Transverse colon (tissue), 3 donors: ENCODE measurements around the gene ZNF681.

Experiments
- POLR2A ChIP-seq: fragments of 450-650 bp; IDR thresholded peaks from one replicate; pipeline ENCODE4 v1.6.1; 2016; ENCODE audit warnings: antibody characterized with exemption, mild to moderate bottlenecking, moderate library complexity
- TF ChIP-seq, protein P1 (sequence below), 5 experiments: fragments of 200-600 bp in 3 of 5; fragments of 450-650 bp in 2 of 5; sonication (generic) in 3 of 5; IDR thresholded peaks; 1 replicate in 2 of 5; 2 replicates in 3 of 5; pipeline ENCODE4 v1.5.1; 2016 to 2017; ENCODE audit warnings: antibody characterized with exemption in 5 of 5, inconsistent platforms in 3 of 5, mild to moderate bottlenecking in 2 of 5, moderate library complexity in 1 of 5

DNA sequence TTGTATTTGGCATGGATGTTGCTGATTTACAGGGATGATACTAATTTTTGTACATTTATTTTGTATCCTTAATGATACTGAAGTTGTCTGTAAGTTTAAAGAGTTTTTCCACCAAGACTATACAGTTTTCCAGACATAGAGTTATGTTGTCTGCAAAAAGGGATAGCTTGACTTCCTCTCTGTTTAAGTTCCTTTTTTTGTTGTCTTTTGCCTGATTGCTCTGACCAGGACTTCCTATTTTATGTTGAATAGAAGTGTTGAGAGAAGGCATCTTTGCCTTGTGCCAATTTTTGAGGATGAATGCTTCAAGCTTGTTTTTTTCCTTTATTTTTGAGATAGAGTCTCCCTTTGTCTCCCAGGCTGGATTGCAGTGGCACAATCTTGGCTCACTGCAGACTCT lies 36.8 kb upstream of the ZNF681 start:
- TF ChIP-seq POLR2A = no peak
- TF ChIP-seq, protein P1, sequence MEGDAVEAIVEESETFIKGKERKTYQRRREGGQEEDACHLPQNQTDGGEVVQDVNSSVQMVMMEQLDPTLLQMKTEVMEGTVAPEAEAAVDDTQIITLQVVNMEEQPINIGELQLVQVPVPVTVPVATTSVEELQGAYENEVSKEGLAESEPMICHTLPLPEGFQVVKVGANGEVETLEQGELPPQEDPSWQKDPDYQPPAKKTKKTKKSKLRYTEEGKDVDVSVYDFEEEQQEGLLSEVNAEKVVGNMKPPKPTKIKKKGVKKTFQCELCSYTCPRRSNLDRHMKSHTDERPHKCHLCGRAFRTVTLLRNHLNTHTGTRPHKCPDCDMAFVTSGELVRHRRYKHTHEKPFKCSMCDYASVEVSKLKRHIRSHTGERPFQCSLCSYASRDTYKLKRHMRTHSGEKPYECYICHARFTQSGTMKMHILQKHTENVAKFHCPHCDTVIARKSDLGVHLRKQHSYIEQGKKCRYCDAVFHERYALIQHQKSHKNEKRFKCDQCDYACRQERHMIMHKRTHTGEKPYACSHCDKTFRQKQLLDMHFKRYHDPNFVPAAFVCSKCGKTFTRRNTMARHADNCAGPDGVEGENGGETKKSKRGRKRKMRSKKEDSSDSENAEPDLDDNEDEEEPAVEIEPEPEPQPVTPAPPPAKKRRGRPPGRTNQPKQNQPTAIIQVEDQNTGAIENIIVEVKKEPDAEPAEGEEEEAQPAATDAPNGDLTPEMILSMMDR (IDR thresholded peaks at IDR 0.05) = no peak
